HepG2 (cell line): ENCODE results near the gene ALG11. TPM values are rescaled to one million over a fixed set of nuclear protein-coding genes. Genes with fewer than 3 reads are reported as not detected.

Source experiments
- ZFP37 ChIP-seq: sonication (generic); formaldehyde crosslinking; IDR thresholded peaks from 2 replicates; pipeline ENCODE4 v1.4.0; 2020; ENCODE audit warnings: missing genetic modification reagents, borderline replicate concordance
- ZNF225 ChIP-seq: sonication (generic); formaldehyde crosslinking; IDR thresholded peaks from 2 replicates; pipeline ENCODE4 v1.4.0; 2020; ENCODE audit warnings: mild to moderate bottlenecking, missing genetic modification reagents
- ZNF747 ChIP-seq: sonication (generic); formaldehyde crosslinking; IDR thresholded peaks from 2 replicates; pipeline ENCODE4 v1.8.1; 2023; ENCODE audit warnings: missing genetic modification reagents, mild to moderate bottlenecking, borderline replicate concordance
- ZNF775 ChIP-seq: sonication (generic); formaldehyde crosslinking; IDR thresholded peaks from 2 replicates; pipeline ENCODE4 v1.4.0; 2020; ENCODE audit warnings: missing genetic modification reagents, mild to moderate bottlenecking, moderate library complexity, borderline replicate concordance
- polyA plus RNA-seq, 8 experiments: library from polyadenylated mRNA; depleted of rRNA in 3 of 8; stranded (reverse) in 7 of 8; unstranded in 1 of 8; fragments of >200 nt; fragmentation: Illumina TruSeq in 4 of 8; extraction: Trizol in 4 of 8; gene quantifications; 2 replicates each; pipeline versions ENCODE4 v1.2.1 to v1.2.3, GENCODE V29; 2011 to 2016; ENCODE audit warnings: low read depth in 4 of 8, missing spikeins in 1 of 8, mixed read lengths in 1 of 8; ENCODE audit not compliant: insufficient read depth in 1 of 8
- total RNA-seq, 5 experiments: library from RNA; depleted of rRNA; stranded (reverse); fragments of >200 nt; fragmentation: Illumina TruSeq; extraction: Trizol; gene quantifications; 2 replicates each; pipeline ENCODE4 v1.2.3, GENCODE V29; 2016; ENCODE audit warnings: low read depth in 1 of 5
- TF ChIP-seq, protein P1 (sequence below): sonication (generic); formaldehyde crosslinking; IDR thresholded peaks from 2 replicates; pipeline ENCODE4 v1.5.0; 2020; ENCODE audit warnings: missing genetic modification reagents, mild to moderate bottlenecking, borderline replicate concordance
- TF ChIP-seq, protein P2 (sequence below): sonication (generic); formaldehyde crosslinking; IDR thresholded peaks from 2 replicates; pipeline ENCODE4 v1.4.0; 2020; ENCODE audit warnings: low read depth, missing genetic modification reagents
- TF ChIP-seq, protein P3 (sequence below): IDR thresholded peaks from 2 replicates; pipeline ENCODE4 v1.4.0; 2020; ENCODE audit warnings: mild to moderate bottlenecking, missing genetic modification reagents
- TF ChIP-seq, protein P4 (sequence below): sonication (generic); formaldehyde crosslinking; IDR thresholded peaks from one replicate; pipeline ENCODE4 v1.5.1; 2020; ENCODE audit warnings: mild to moderate bottlenecking, missing genetic modification reagents; ENCODE audit errors: not compliant biosample characterization

Gene ALG11
- total and polyA plus RNA-seq, 2 of the 13 experiments (the other 11 are each of a cell fraction or from before 2014, with no cell fraction given), result 14.7 to 27.9 TPM

DNA sequence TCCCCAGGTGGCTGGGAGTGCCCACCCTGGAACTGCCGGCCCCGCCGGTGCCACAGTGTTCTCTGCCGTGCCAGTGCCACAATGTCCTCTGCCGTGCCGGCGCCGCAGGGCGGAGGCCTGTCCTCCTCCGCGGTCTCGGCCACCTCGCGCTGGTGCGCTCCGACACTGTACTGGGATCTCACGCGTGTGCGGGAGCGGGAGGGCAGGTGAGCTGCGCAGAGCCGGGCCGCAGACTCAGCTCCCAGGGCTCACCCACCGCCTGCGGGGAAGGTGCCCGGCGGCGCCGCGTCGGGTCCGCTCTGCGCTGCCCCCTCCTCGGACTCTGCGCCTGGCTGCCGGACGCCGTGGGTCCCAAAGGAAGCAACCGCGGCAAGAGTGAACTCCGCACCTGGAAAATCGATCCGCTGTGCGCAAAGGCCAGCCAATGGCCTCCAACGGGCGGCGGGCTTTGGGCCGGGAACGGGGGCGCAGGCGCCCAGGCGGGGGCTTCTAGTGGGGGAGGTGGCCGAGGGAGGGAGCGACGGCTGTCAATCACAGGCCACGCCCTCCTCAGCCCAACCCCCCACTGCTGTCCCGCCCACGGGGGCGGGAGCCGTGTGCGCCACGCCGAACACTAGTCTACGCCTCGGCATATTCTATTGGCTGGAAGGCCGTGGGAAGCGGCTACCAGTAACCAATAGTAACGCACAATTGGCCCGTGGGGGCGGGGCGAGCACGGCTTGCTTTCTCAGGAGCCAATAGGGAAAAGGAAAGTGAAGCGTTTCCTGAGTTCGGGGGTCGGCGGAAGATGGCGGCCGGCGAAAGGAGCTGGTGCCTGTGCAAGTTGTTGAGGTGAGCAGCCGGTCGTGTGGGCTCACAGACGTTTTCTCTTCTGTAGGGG, at the start of gene ALG11 (continued):
- TF ChIP-seq, protein P1, sequence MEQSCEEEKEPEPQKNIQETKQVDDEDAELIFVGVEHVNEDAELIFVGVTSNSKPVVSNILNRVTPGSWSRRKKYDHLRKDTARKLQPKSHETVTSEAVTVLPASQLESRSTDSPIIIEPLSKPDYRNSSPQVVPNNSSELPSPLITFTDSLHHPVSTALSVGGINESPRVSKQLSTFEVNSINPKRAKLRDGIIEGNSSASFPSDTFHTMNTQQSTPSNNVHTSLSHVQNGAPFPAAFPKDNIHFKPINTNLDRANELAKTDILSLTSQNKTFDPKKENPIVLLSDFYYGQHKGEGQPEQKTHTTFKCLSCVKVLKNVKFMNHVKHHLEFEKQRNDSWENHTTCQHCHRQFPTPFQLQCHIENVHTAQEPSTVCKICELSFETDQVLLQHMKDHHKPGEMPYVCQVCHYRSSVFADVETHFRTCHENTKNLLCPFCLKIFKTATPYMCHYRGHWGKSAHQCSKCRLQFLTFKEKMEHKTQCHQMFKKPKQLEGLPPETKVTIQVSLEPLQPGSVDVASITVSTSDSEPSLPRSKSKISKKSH (CRISPR knock-in tag), result peak; percentile 82; the same call in 1 of the 2 replicates
- TF ChIP-seq ZNF747 (peak; percentile 97), ZNF775 (CRISPR knock-in tag) (peak; percentile 78), ZNF225 (peak; percentile 79; the same call in 1 of the 2 replicates), ZFP37 (CRISPR knock-in tag) (peak; percentile 79; the same call in 1 of the 2 replicates)
- TF ChIP-seq, protein P2, sequence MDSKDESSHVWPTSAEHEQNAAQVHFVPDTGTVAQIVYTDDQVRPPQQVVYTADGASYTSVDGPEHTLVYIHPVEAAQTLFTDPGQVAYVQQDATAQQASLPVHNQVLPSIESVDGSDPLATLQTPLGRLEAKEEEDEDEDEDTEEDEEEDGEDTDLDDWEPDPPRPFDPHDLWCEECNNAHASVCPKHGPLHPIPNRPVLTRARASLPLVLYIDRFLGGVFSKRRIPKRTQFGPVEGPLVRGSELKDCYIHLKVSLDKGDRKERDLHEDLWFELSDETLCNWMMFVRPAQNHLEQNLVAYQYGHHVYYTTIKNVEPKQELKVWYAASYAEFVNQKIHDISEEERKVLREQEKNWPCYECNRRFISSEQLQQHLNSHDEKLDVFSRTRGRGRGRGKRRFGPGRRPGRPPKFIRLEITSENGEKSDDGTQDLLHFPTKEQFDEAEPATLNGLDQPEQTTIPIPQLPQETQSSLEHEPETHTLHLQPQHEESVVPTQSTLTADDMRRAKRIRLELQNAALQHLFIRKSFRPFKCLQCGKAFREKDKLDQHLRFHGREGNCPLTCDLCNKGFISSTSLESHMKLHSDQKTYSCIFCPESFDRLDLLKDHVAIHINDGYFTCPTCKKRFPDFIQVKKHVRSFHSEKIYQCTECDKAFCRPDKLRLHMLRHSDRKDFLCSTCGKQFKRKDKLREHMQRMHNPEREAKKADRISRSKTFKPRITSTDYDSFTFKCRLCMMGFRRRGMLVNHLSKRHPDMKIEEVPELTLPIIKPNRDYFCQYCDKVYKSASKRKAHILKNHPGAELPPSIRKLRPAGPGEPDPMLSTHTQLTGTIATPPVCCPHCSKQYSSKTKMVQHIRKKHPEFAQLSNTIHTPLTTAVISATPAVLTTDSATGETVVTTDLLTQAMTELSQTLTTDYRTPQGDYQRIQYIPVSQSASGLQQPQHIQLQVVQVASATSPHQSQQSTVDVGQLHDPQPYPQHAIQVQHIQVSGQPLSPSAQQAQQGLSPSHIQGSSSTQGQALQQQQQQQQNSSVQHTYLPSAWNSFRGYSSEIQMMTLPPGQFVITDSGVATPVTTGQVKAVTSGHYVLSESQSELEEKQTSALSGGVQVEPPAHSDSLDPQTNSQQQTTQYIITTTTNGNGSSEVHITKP (CRISPR knock-in tag), result no peak; the same call in 1 of the 2 replicates
- TF ChIP-seq, protein P3, sequence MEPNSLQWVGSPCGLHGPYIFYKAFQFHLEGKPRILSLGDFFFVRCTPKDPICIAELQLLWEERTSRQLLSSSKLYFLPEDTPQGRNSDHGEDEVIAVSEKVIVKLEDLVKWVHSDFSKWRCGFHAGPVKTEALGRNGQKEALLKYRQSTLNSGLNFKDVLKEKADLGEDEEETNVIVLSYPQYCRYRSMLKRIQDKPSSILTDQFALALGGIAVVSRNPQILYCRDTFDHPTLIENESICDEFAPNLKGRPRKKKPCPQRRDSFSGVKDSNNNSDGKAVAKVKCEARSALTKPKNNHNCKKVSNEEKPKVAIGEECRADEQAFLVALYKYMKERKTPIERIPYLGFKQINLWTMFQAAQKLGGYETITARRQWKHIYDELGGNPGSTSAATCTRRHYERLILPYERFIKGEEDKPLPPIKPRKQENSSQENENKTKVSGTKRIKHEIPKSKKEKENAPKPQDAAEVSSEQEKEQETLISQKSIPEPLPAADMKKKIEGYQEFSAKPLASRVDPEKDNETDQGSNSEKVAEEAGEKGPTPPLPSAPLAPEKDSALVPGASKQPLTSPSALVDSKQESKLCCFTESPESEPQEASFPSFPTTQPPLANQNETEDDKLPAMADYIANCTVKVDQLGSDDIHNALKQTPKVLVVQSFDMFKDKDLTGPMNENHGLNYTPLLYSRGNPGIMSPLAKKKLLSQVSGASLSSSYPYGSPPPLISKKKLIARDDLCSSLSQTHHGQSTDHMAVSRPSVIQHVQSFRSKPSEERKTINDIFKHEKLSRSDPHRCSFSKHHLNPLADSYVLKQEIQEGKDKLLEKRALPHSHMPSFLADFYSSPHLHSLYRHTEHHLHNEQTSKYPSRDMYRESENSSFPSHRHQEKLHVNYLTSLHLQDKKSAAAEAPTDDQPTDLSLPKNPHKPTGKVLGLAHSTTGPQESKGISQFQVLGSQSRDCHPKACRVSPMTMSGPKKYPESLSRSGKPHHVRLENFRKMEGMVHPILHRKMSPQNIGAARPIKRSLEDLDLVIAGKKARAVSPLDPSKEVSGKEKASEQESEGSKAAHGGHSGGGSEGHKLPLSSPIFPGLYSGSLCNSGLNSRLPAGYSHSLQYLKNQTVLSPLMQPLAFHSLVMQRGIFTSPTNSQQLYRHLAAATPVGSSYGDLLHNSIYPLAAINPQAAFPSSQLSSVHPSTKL, result peak; percentile 85
- TF ChIP-seq, protein P4, sequence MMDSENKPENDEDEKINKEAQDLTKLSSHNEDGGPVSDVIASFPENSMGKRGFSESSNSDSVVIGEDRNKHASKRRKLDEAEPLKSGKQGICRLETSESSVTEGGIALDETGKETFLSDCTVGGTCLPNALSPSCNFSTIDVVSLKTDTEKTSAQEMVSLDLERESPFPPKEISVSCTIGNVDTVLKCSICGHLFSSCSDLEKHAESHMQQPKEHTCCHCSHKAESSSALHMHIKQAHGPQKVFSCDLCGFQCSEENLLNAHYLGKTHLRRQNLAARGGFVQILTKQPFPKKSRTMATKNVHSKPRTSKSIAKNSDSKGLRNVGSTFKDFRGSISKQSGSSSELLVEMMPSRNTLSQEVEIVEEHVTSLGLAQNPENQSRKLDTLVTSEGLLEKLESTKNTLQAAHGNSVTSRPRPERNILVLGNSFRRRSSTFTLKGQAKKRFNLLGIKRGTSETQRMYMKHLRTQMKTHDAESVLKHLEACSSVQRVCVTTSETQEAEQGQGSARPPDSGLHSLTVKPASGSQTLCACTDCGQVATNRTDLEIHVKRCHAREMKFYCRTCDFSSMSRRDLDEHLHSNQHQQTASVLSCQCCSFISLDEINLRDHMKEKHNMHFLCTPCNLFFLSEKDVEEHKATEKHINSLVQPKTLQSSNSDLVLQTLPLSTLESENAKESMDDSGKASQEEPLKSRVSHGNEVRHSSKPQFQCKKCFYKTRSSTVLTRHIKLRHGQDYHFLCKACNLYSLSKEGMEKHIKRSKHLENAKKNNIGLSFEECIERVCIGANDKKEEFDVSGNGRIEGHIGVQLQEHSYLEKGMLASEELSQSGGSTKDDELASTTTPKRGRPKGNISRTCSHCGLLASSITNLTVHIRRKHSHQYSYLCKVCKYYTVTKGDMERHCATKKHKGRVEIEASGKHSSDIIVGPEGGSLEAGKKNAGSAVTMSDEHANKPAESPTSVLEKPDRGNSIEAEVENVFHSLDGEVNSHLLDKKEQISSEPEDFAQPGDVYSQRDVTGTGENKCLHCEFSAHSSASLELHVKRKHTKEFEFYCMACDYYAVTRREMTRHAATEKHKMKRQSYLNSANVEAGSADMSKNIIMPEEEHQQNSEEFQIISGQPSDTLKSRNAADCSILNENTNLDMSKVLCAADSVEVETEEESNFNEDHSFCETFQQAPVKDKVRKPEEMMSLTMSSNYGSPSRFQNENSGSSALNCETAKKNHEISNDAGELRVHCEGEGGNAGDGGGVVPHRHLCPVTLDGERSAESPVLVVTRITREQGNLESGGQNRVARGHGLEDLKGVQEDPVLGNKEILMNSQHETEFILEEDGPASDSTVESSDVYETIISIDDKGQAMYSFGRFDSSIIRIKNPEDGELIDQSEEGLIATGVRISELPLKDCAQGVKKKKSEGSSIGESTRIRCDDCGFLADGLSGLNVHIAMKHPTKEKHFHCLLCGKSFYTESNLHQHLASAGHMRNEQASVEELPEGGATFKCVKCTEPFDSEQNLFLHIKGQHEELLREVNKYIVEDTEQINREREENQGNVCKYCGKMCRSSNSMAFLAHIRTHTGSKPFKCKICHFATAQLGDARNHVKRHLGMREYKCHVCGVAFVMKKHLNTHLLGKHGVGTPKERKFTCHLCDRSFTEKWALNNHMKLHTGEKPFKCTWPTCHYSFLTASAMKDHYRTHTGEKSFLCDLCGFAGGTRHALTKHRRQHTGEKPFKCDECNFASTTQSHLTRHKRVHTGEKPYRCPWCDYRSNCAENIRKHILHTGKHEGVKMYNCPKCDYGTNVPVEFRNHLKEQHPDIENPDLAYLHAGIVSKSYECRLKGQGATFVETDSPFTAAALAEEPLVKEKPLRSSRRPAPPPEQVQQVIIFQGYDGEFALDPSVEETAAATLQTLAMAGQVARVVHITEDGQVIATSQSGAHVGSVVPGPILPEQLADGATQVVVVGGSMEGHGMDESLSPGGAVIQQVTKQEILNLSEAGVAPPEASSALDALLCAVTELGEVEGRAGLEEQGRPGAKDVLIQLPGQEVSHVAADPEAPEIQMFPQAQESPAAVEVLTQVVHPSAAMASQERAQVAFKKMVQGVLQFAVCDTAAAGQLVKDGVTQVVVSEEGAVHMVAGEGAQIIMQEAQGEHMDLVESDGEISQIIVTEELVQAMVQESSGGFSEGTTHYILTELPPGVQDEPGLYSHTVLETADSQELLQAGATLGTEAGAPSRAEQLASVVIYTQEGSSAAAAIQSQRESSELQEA (CRISPR knock-in tag), result peak; percentile 55
